ENCODE data around the gene RASAL1. TPM values are rescaled to one million over a fixed set of nuclear protein-coding genes. Genes with fewer than 3 reads are reported as not detected.

Gene RASAL1
- total and polyA plus RNA-seq, 2 donors (not counting 1 experiment from before 2014, with no cell fraction given): 0.10 to 11.0 TPM

DNA sequence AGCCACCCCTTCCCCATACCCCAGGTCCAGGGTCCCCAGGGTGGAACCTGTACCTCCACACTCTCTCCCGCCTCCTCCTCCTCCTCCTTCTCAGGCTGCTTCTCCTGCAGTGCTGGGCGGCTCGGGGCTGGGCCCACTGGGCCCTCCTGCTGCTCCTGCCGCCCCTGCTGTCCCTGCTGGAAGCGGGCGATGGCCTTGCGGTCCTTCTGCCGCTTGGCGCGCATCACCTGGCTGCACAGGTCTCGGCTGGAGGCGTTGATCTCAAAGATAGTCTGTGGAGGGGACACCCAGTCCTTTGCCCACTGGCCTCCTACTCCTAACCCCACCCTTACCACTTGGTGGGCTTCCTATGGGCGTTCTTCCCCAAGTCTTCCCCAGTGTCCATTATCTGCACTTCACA, 28.5 kb upstream of the RASAL1 start:
- intact Hi-C loops (cut with micrococcal nuclease): no loop called here
- H3K79me2 ChIP-seq (ENCODE audit: control insufficient read depth, insufficient read depth, low read length): no peaks in the 10 kb centered on the region
- DNase-seq (no peak), ATAC-seq (ENCODE audit: low read depth) (no peak)
- H3K4me1 ChIP-seq (ENCODE audit: control insufficient read depth in 2 of 2, insufficient read depth in 2 of 2, low read length in 2 of 2): no peaks in the 10 kb centered on the region
- H3K36me3 ChIP-seq (replicated peaks in 1 of 2; ENCODE audit: control extremely low read depth in 1 of 2, control insufficient read depth in 1 of 2, extremely low read depth in 1 of 2, insufficient read depth in 2 of 2, low read length in 1 of 2): peaks cover 1 to 90% of the 10 kb centered on the region in 2 experiments
- peaks cover 56% of the 10 kb centered on the region for H4K20me1 ChIP-seq (ENCODE audit: control insufficient read depth, insufficient read depth, low read length, poor library complexity, severe bottlenecking)
- no peaks in the 10 kb centered on the region for H3K27me3 Mint-ChIP-seq
- no peak overlapping the region for H2AFZ ChIP-seq (ENCODE audit: insufficient read depth, low read depth, low read length, poor library complexity, severe bottlenecking)
- peaks cover 2% of the 10 kb centered on the region for H3K4me1 Mint-ChIP-seq
- 100% methylated on average over 12 of the region's 13 CpGs for WGBS (ENCODE audit: insufficient coverage)
- TF ChIP-seq EZH2 (IDR thresholded peaks at IDR 0.05; ENCODE audit: borderline replicate concordance, insufficient read depth, low read depth, low read length, poor library complexity, severe bottlenecking) (no peak), CTCF (IDR thresholded peaks at IDR 0.05) (no peak)
- H3K9me3 Mint-ChIP-seq (ENCODE audit: insufficient read depth): no peaks in the 10 kb centered on the region
- no peaks in the 10 kb centered on the region for H3K9me3 ChIP-seq (ENCODE audit: control extremely low read depth in 1 of 3, control insufficient read depth in 2 of 3, insufficient read depth in 1 of 3, low read length in 2 of 3)
- CTCF ChIA-PET: interaction anchor here (4.9 kb wide), 1 partner anchor 10 kb away, joined by 28 read pairs; no protein-coding TSS in a partner anchor
- POLR2A ChIA-PET: no interaction called here
- no peak overlapping the region for H3K9ac ChIP-seq (ENCODE audit: low read length)
- no peak overlapping the region for H3K27ac ChIP-seq (ENCODE audit: low read length in 2 of 2)
- no peak overlapping the region for H3K4me3 Mint-ChIP-seq
- no peaks in the 10 kb centered on the region for H3K27me3 ChIP-seq (replicated peaks in 1 of 4; ENCODE audit: control extremely low read depth in 1 of 4, control insufficient read depth in 3 of 4, insufficient read depth in 4 of 4, low read length in 3 of 4)
- no peak overlapping the region for H3K4me3 ChIP-seq (ENCODE audit: control extremely low read depth in 1 of 5, extremely low read depth in 1 of 5, insufficient read depth in 1 of 5, low read depth in 2 of 5, low read length in 4 of 5)
- no peak overlapping the region for H3K4me2 ChIP-seq (replicated peaks; ENCODE audit: low read depth, low read length, poor library complexity, severe bottlenecking)
- H3K27ac Mint-ChIP-seq: no peak overlapping the region

DNA sequence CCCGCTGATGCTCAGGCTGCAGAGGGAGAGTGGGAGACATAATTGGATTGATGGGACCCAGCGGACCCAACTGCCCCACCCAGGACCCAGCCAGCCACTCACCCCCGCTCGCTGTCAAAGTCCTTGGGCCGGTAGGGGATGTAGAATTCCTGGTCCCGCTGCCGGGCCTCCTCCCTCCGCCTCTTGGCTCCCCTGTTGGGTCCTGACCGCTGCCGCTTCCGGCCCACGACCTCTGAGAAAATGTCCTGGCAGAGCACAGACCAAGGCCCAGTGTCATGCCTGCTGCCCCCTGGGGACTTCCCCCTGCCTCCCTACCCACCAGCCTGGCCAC, 27.4 kb upstream of the RASAL1 start:
- intact Hi-C loops (cut with micrococcal nuclease): no loop called here
- Histone ChIP-seq H3K36me3 (replicated peaks in 1 of 2; ENCODE audit: control extremely low read depth in 1 of 2, control insufficient read depth in 1 of 2, extremely low read depth in 1 of 2, insufficient read depth in 2 of 2, low read length in 1 of 2) (peaks cover 1 to 87% of the 10 kb centered on the region in 2 experiments), H3K27ac (ENCODE audit: low read length in 2 of 2) (no peak overlapping the region), H3K4me3 (ENCODE audit: control extremely low read depth in 1 of 5, extremely low read depth in 1 of 5, insufficient read depth in 1 of 5, low read depth in 2 of 5, low read length in 4 of 5) (no peak overlapping the region), H3K9me3 (ENCODE audit: control extremely low read depth in 1 of 3, control insufficient read depth in 2 of 3, insufficient read depth in 1 of 3, low read length in 2 of 3) (no peaks in the 10 kb centered on the region), H4K20me1 (ENCODE audit: control insufficient read depth, insufficient read depth, low read length, poor library complexity, severe bottlenecking) (peaks cover 56% of the 10 kb centered on the region), H3K27me3 (replicated peaks in 1 of 4; ENCODE audit: control extremely low read depth in 1 of 4, control insufficient read depth in 3 of 4, insufficient read depth in 4 of 4, low read length in 3 of 4) (no peaks in the 10 kb centered on the region), H2AFZ (ENCODE audit: insufficient read depth, low read depth, low read length, poor library complexity, severe bottlenecking) (no peak overlapping the region), H3K4me1 (ENCODE audit: control insufficient read depth in 2 of 2, insufficient read depth in 2 of 2, low read length in 2 of 2) (no peaks in the 10 kb centered on the region), H3K9ac (ENCODE audit: low read length) (no peak overlapping the region), H3K4me2 (replicated peaks; ENCODE audit: low read depth, low read length, poor library complexity, severe bottlenecking) (no peak overlapping the region), H3K79me2 (ENCODE audit: control insufficient read depth, insufficient read depth, low read length) (no peaks in the 10 kb centered on the region)
- H3K4me3 Mint-ChIP-seq: no peak overlapping the region
- ATAC-seq (ENCODE audit: low read depth): no peak
- no peak for DNase-seq
- WGBS (ENCODE audit: insufficient coverage): 99% methylated on average over 8 of the region's 12 CpGs
- TF ChIP-seq CTCF (IDR thresholded peaks at IDR 0.05) (no peak), EZH2 (IDR thresholded peaks at IDR 0.05; ENCODE audit: borderline replicate concordance, insufficient read depth, low read depth, low read length, poor library complexity, severe bottlenecking) (no peak)
- H3K27ac Mint-ChIP-seq: no peak overlapping the region
- ChIA-PET POLR2A (no interaction called here), CTCF (interaction anchor here (4.9 kb wide), 1 partner anchor 11 kb away, joined by 28 read pairs; no protein-coding TSS in a partner anchor)
- H3K27me3 Mint-ChIP-seq: no peaks in the 10 kb centered on the region
- no peaks in the 10 kb centered on the region for H3K9me3 Mint-ChIP-seq (ENCODE audit: insufficient read depth)
- peaks cover 2% of the 10 kb centered on the region for H3K4me1 Mint-ChIP-seq
